ENCODE measurements around the gene DCTN1.
"Not testable (repeated sequence)": the region's sequence is repeated elsewhere in the genome, so short reads cannot be mapped to it uniquely, and the experiment has no call there.

The DCTN1 gene

DNA sequence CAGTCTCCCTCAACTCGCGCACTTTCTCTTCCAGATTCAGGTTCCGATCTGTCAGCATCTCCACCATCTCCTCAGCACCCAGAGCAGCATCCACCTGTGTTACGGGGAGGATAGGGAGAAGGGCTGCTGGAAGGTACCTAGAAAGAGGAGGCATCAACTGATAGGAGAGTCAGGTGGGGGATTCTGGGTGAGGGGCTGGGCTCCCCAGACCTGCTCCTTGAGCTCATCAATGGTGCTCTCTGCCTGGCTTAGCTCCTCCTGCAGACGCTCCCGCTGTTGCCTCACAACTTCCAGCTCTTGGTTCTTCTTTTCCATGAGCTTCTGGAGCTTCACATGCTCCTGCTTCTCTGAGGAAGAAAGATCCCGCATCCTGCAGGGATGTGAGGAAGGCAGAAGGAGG lies 10.1 kb downstream of the DCTN1 start:
- DNase-seq (ENCODE audit: low read depth), result no peak

GRCh38 chr2:74368499-74368898 lies 11.6 kb downstream of the DCTN1 start:
- DNase-seq (ENCODE audit: low read depth), result no peak

GRCh38 chr2:74367789-74368188 lies 12.3 kb downstream of the DCTN1 start:
- DNase-seq (ENCODE audit: low read depth), result no peak

- DNase-seq (ENCODE audit: low read depth), result no peak
Observed at GRCh38 chr2:74366036-74366435, 14.1 kb downstream of the DCTN1 start.

- no peak for DNase-seq (ENCODE audit: low read depth)
Observed at GRCh38 chr2:74364533-74365505, 15.3 kb downstream of the DCTN1 start.

DNA sequence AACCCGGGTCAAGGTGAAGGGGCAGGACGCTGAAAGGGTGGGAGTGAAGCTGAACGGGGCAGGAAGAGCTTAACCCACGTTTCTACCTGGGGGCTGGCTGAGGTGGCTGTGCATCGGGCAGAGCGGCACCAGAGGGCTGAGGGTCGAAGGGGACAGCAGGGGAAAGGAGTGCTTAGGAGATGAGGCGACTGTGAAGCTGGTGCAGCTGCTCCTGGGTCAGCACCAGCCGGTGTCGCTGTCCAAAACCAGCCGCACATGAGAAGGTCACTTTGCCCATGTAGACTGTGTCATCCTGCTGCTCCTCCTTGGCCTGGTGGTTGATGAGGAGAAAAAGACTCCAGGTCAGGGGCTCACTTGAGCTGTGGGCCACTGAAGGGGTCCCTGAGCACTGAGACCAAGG lies 18.8 kb downstream of the DCTN1 start:
- no peak for DNase-seq (ENCODE audit: low read depth)

GRCh38 chr2:74357627-74358026 lies 22.5 kb downstream of the DCTN1 start:
- DNase-seq (ENCODE audit: low read depth), result no peak

GRCh38 chr2:74349889-74350288 lies 30.2 kb downstream of the DCTN1 start:
- no peak for DNase-seq (ENCODE audit: low read depth)

- no peak for DNase-seq (ENCODE audit: low read depth)
Observed at GRCh38 chr2:74347742-74348141, 32.4 kb downstream of the DCTN1 start.

DNA sequence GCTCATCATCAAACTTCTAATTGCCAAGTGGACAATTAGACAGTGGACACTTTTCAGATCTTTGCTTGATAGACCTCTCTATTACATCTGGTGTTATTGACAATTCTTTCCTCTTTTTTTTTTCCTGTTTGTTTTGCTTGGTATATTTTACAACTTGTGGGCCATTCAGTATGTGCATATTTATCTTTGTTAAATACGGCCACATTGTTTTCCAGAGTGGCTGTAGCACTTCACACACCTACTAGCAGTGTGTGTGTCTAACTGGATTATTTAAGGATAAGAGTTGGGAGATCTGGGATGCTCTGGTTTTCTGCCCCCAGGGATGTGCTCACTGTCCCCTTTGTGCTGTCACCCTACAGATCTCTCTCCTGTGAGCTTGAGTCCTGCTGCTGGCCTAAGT lies 32.8 kb downstream of the DCTN1 start:
- DNase-seq (ENCODE audit: low read depth), result no peak

- no peak for DNase-seq (ENCODE audit: low read depth)
Observed at GRCh38 chr2:74345272-74345943, 34.7 kb downstream of the DCTN1 start.

- DNase-seq (ENCODE audit: low read depth), result no peak
Observed at GRCh38 chr2:74343316-74343715, 36.8 kb downstream of the DCTN1 start, which contains the start of gene SLC4A5. Gene SLC4A5, minus strand, starts transcription at chr2:74343416. Its CDS starts 28,393 bp downstream, at chr2:74315023.

GRCh38 chr2:74336227-74336626 lies 43.9 kb downstream of the DCTN1 start:
- not testable (repeated sequence) for DNase-seq (ENCODE audit: low read depth)

- peak; percentile 74 for DNase-seq (ENCODE audit: low read depth)
Observed at GRCh38 chr2:74334931-74335333, 45.2 kb downstream of the DCTN1 start.

DNA sequence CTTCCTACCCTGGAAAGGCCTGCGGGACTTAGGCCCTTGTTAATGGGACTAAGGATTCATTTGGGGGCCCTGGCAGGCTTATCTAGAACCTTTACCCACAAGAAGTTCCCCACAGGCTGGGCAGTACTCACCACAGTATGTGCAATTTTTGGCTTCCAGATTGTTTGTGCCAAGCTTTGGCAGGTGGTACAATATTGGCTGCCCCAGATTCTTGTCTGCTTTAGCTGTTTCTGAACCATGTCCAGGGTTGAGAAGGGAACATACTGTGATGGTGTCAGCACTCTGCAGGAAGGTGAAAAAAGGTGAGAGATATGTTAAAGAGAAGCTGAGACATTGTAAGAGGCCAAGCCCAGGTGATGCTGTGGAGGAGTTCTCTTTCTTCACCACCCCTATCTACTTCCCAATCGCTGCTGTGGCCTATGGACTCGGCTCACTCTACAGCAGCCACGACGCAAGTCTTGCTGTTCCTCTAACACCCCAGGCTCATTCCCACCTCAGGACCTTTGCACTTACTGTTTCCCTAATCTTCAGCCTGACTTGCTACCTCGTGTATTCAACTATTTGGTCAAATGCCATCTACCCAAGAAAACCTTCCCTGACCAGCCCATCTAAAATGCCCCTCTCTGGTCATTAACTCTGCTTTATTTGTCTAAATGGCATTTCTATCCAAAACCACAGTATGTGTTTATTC lies 46.1 kb downstream of the DCTN1 start:
- no peak for DNase-seq (ENCODE audit: low read depth)

GRCh38 chr2:74333175-74333574 lies 46.9 kb downstream of the DCTN1 start:
- peak; percentile 55 for DNase-seq (ENCODE audit: low read depth)

GRCh38 chr2:74332550-74333174 lies 47.4 kb downstream of the DCTN1 start:
- DNase-seq (ENCODE audit: low read depth), result no peak

GRCh38 chr2:74328573-74328972 lies 51.5 kb downstream of the DCTN1 start:
- no peak for DNase-seq (ENCODE audit: low read depth)

DNA sequence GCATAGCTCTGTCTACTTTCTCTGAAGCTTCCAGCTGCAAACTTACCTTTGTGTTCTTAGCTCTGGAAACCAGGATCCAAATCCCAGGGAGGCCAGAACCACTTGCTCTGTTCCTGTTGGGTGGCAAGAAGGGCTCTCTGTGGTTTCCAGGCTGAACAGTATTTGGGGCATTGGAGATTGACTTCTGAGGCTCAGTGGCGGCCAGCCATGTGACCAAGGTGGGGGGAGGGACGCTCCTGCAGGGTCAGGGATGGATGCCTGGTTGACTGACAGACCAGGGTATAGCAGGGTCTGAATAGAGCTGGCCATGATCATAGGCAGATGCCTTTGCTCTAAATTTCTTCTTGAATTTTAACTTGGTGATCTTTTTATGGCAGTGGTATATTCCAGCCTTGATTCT lies 52.0 kb downstream of the DCTN1 start:
- no peak for DNase-seq (ENCODE audit: low read depth)

GRCh38 chr2:74327627-74328026 lies 52.5 kb downstream of the DCTN1 start:
- no peak for DNase-seq (ENCODE audit: low read depth)

GRCh38 chr2:74327199-74327598 lies 52.9 kb downstream of the DCTN1 start:
- no peak for DNase-seq (ENCODE audit: low read depth)

DNA sequence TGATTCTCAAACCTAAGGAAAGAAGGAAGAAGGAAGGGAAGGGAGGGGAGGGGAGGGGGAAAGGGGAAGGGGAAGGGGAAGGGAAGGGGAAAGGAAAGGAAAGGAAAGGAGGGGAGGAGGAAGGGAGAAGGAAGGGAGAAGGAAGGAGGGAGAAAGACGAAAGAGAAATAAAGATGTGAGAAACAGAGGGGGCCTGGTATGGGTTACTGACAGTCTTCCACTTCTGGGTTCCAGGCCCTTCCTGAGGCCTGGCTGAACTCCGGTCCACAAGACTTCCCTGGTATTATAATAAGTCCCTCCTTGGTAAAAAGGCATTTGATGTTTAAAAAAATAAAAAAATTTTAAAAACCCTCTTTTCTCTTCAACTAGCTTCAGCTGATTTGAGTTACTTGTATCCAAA lies 54.3 kb downstream of the DCTN1 start:
- DNase-seq (ENCODE audit: low read depth), result no peak
